T-helper 22 cell (primary cell): ENCODE data around the gene PTGIS.

ENCODE experiments used
- DNase-seq: peaks from one replicate; pipeline ENCODE4 v3.0.0-alpha.2; 2020; ENCODE audit warnings: low read depth

The PTGIS gene

GRCh38 chr20:49529470-49529869 lies 38.5 kb downstream of the PTGIS start:
- no peak for DNase-seq

DNA sequence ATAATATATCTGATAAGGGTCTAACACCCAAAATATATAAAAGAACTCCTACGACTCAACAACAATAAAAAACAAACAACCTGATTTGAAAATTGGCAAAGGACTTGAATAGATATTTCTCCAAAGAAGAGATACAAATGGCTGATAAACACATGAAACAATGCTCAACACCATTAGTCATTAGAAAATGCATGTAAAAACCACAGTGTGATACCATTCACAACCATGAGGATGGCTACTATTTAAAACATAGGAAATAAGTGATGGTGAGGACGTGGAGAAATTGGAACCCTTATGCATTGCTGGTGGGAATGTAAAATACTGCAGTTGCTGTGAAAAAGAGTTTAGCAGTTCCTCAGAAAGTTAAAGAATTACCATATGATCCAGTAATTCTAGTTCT lies 41.4 kb downstream of the PTGIS start:
- DNase-seq = no peak

- no peak for DNase-seq
These were observed 41.9 kb downstream of the PTGIS start for GRCh38 chr20:49526056-49526455.

DNA sequence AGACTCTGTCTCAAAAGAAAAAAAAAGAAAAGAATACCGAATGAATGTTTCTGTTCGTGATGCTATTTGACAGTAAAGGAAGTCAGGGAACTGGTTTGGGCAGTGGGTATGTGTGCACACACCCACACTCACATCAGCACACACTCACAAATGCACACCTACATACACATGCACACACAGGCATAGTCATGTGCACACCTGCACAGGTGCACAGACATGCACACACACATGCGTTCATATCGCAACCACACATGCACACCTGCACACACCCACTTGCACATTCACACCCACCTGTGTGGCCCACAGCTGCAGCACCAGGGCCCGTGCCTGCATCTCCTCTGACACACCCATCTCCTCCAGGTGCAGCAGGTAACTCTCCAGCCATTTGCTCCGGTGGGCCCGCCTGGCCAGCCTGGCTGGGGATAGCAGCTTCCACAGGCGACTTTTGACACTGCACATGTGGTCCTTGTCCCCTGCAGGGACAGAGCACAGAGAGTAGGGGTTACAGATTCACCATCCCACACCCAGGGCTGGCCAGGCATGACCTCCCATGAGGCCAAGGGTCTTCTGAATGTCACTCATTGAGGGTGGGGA lies 44.1 kb downstream of the PTGIS start:
- no peak for DNase-seq

- no peak for DNase-seq
These were observed 46.6 kb downstream of the PTGIS start for GRCh38 chr20:49521356-49521755.

GRCh38 chr20:49519777-49520359 lies 48.1 kb downstream of the PTGIS start:
- DNase-seq = no peak

GRCh38 chr20:49519212-49519712 lies 48.7 kb downstream of the PTGIS start:
- no peak for DNase-seq

DNA sequence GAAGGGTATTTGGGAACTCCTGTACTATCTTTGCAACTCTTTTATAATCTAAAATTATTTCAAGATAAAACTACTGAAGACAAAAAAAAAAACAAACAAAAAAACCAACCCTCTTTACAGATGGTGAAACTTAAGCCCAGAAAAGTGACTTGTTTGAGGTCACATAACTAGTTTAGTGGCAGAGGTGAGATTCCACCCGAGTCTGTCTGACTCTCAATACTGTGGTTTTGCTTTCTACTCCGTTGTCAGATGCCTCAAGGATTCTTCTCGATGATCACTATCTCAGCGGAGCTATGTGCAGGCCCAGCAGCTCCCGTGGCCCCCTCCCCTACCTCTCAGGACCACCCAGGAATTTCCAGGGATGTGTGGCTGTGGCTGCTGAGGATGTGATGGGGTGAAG lies 49.4 kb downstream of the PTGIS start:
- no peak for DNase-seq

GRCh38 chr20:49517805-49518100 lies 50.2 kb downstream of the PTGIS start:
- no peak for DNase-seq

- DNase-seq = no peak
These were observed 50.8 kb downstream of the PTGIS start for GRCh38 chr20:49516916-49517804.

- no peak for DNase-seq
These were observed 52.4 kb downstream of the PTGIS start for GRCh38 chr20:49515586-49515985.

GRCh38 chr20:49513517-49513916 lies 54.4 kb downstream of the PTGIS start:
- DNase-seq = no peak

DNA sequence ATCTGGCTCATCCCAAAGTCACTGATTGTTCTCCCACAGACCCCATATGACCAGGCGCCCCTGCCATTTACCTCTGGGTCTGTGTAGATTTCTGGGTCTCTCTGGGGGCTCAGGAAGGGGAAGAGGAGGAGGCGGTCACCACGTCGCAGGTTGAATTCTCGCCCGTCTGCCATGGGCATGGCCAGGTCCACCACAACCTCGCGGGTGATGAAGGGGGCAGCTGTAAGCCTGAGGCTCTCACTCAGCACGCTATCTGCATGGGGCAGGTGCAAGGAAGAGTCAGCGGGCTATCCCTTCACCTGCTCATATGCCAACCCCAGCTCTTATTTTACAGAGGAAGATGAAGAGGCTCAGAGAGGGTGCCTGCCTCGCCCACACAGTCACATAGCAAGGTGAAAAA lies 54.9 kb downstream of the PTGIS start:
- DNase-seq = no peak

- DNase-seq = no peak
These were observed 56.0 kb downstream of the PTGIS start for GRCh38 chr20:49511788-49512525.

GRCh38 chr20:49510562-49511122 lies 57.3 kb downstream of the PTGIS start:
- DNase-seq = no peak

GRCh38 chr20:49508435-49509199 lies 59.3 kb downstream of the PTGIS start:
- no peak for DNase-seq

DNA sequence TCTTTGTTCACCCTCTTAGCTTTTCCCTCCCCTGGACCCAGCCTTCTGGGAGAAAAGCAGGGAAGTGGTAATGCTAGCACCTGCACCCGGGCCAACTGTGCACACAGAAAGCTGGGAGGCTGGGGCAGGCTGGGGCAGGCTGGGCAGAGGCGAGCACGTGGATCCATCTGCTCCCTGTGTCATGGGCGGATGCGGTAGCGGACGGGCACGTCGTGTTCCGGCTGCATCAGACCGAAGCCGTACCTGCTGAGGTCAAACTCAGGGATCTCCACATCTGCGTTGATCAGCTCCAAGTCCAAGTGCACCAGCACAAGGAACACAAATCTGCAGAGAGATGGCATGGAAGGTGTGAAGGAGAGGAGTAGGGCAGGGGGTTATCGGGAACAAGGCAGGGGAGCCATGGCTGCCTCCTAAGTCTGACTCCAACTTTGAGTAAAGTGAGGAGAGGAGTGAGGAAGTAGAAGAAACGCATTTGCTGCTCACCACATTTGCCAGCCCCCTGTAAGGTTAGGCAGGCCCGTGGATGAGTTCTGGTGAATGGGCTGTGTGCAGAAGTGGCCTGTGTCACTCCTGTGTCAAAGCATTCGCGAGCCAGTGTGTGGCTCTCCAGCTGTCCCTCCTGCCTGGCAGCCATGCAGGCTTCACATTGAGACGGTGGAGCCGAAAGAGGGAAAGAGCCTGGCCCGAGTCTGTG lies 60.0 kb downstream of the PTGIS start:
- no peak for DNase-seq

GRCh38 chr20:49505518-49505917 lies 62.4 kb downstream of the PTGIS start:
- no peak for DNase-seq

DNA sequence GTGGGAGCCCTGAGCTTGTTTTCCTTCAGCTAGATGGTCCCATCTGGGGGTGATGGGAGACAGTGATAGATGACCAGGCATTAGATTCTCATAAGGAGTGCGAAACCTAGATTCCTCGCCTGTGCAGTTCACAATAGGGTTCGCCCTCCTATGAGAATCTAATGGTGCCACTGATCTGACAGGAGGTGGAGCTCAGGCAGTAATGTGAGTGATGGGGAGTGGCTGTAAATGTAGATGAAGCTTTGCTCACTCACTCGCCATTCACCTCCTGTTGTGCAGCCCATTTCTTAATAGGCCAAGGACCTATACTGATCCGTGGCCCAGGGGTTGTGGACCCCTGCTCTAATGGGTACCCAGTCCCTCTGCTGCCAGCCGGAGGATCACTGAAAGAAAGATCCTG lies 64.8 kb downstream of the PTGIS start:
- no peak for DNase-seq

- DNase-seq = no peak
These were observed 66.0 kb downstream of the PTGIS start for GRCh38 chr20:49501917-49502316.

- DNase-seq = no peak
These were observed 70.6 kb downstream of the PTGIS start for GRCh38 chr20:49497398-49497669.
